Fibroblast of lung (primary cell): ENCODE measurements around the gene UCK1. TPM values are rescaled to one million over a fixed set of nuclear protein-coding genes. Genes with fewer than 3 reads are reported as not detected.

Experiments used
- DNase-seq, 2 donors: peaks; one replicate each; pipeline versions ENCODE4 v3.0.0 to v3.0.0-alpha.2; 2010; ENCODE audit warnings: low read depth in 2 of 2
- H2AFZ ChIP-seq: 2 replicates; pipeline ENCODE4 v1.5.1; 2012; ENCODE audit warnings: low read length, control low read depth, inconsistent platforms
- H3K27ac ChIP-seq: 2 replicates; pipeline ENCODE4 v1.5.1; 2011; ENCODE audit warnings: low read length, control low read depth; ENCODE audit not compliant: insufficient read depth
- H3K27me3 ChIP-seq: 2 replicates; pipeline ENCODE4 v1.5.1; 2011; ENCODE audit warnings: mild to moderate bottlenecking, low read length; ENCODE audit not compliant: control insufficient read depth, insufficient read depth
- H3K36me3 ChIP-seq: 2 replicates; pipeline ENCODE4 v1.5.1; 2011; ENCODE audit warnings: low read length; ENCODE audit not compliant: control insufficient read depth, insufficient read depth
- H3K4me1 ChIP-seq: 2 replicates; pipeline ENCODE4 v1.5.1; 2011; ENCODE audit warnings: low read length; ENCODE audit not compliant: control insufficient read depth, insufficient read depth; ENCODE audit errors: extremely low read depth
- H3K4me2 ChIP-seq: 2 replicates; pipeline ENCODE4 v1.5.1; 2011; ENCODE audit warnings: low read length, control low read depth; ENCODE audit not compliant: insufficient read depth; ENCODE audit errors: extremely low read depth
- H3K4me3 ChIP-seq, 4 experiments: fragments of 200-600 bp in 1 of 4; sonication (generic) in 1 of 4; replicated peaks in 1 of 4; 2 replicates each; pipeline ENCODE4 v1.5.1; 2011 to 2016; ENCODE audit warnings: low read length in 4 of 4, low read depth in 3 of 4, mild to moderate bottlenecking in 3 of 4, control low read depth in 2 of 4, inconsistent platforms in 1 of 4, mixed read lengths in 1 of 4; ENCODE audit not compliant: insufficient read depth in 1 of 4; ENCODE audit errors: control extremely low read depth in 1 of 4
- H3K79me2 ChIP-seq: 2 replicates; pipeline ENCODE4 v1.5.1; 2012; ENCODE audit warnings: mild to moderate bottlenecking, low read length, inconsistent platforms; ENCODE audit not compliant: control insufficient read depth, insufficient read depth
- H3K9ac ChIP-seq: 2 replicates; pipeline ENCODE4 v1.5.1; 2011; ENCODE audit warnings: mild to moderate bottlenecking, low read length, control low read depth; ENCODE audit not compliant: insufficient read depth
- H3K9me3 ChIP-seq: 2 replicates; pipeline ENCODE4 v1.5.1; 2012; ENCODE audit warnings: low read depth, low read length; ENCODE audit not compliant: control insufficient read depth, insufficient read depth
- H4K20me1 ChIP-seq: 2 replicates; pipeline ENCODE4 v1.5.1; 2011; ENCODE audit warnings: low read length; ENCODE audit not compliant: control insufficient read depth, insufficient read depth; ENCODE audit errors: extremely low read depth
- EZH2 ChIP-seq: IDR thresholded peaks from 2 replicates; pipeline ENCODE4 v1.5.1; 2012; ENCODE audit warnings: low read length, control low read depth, mild to moderate bottlenecking; ENCODE audit errors: missing control alignments
- polyA plus RNA-seq, 2 donors: library from polyadenylated mRNA; depleted of rRNA in 1 of 2; stranded (reverse) in 1 of 2; unstranded in 1 of 2; fragments of >200 nt; gene quantifications; 2 replicates each; pipeline ENCODE4 v1.2.1, GENCODE V29; 2011 to 2012; ENCODE audit warnings: missing spikeins in 1 of 2
- total RNA-seq: library from RNA; depleted of rRNA; stranded (reverse); fragments of >200 nt; gene quantifications from 2 replicates; pipeline ENCODE4 v1.2.1, GENCODE V29; 2014
- TF ChIP-seq, protein P1 (sequence below), 2 donors: IDR thresholded peaks in 1 of 2; conservative IDR thresholded peaks in 1 of 2; 1 replicate in 1 of 2; 2 replicates in 1 of 2; pipeline ENCODE4 v1.5.1; 2011 to 2012; ENCODE audit warnings: low read length in 2 of 2, control low read depth in 1 of 2, inconsistent platforms in 1 of 2, low read depth in 1 of 2, mild to moderate bottlenecking in 1 of 2

The UCK1 gene
- total and polyA plus RNA-seq, 2 donors (not counting 1 experiment from before 2014, with no cell fraction given), result 20.9 to 22.3 TPM

DNA sequence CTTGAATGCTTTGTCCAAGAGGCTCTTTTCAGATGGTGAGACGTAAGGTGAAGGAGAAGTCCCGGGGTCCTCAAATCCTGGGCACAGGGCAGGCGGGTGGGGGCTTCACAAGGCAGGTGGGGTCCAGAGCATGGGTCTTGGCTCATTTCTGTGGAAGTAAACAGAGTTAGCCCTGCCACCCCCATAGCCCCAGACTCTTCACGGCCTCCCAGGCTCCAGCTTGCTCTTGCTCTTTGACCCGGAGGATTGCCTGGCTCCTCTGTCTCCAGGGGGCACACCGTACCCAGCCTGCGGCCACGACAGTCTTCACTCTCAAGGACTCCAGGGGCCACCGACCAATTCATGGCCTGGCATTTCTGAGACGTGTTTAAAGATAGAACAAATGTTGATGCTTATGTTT lies 57.2 kb downstream of the UCK1 start:
- no peak overlapping the region for H3K27ac ChIP-seq
- H3K4me3 ChIP-seq, result no peak overlapping the region
- peaks cover 21% of the 10 kb centered on the region for H3K79me2 ChIP-seq
- peaks cover 44% of the 10 kb centered on the region for H3K36me3 ChIP-seq
- H3K4me1 ChIP-seq, result no peaks in the 10 kb centered on the region
- TF ChIP-seq, protein P1, sequence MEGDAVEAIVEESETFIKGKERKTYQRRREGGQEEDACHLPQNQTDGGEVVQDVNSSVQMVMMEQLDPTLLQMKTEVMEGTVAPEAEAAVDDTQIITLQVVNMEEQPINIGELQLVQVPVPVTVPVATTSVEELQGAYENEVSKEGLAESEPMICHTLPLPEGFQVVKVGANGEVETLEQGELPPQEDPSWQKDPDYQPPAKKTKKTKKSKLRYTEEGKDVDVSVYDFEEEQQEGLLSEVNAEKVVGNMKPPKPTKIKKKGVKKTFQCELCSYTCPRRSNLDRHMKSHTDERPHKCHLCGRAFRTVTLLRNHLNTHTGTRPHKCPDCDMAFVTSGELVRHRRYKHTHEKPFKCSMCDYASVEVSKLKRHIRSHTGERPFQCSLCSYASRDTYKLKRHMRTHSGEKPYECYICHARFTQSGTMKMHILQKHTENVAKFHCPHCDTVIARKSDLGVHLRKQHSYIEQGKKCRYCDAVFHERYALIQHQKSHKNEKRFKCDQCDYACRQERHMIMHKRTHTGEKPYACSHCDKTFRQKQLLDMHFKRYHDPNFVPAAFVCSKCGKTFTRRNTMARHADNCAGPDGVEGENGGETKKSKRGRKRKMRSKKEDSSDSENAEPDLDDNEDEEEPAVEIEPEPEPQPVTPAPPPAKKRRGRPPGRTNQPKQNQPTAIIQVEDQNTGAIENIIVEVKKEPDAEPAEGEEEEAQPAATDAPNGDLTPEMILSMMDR (conservative IDR thresholded peaks at IDR 0.05 in 1 of 2, IDR thresholded peaks at IDR 0.05 in 1 of 2; ENCODE audit: low read depth in 1 of 2, low read length in 2 of 2), result no peak
- TF ChIP-seq EZH2, result no peak
- H3K27me3 ChIP-seq, result no peaks in the 10 kb centered on the region
- H4K20me1 ChIP-seq, result no peaks in the 10 kb centered on the region
- H3K9me3 ChIP-seq, result no peaks in the 10 kb centered on the region
- H3K4me2 ChIP-seq, result no peak overlapping the region
- no peak overlapping the region for H2AFZ ChIP-seq
- no peak overlapping the region for H3K9ac ChIP-seq
- no peak for DNase-seq

Other genes starting within 250 kb of the UCK1 start
- gene PLPP7, start 241.5 kb downstream of the UCK1 start, total RNA-seq, result 8.2 and 9.4 TPM in 2 replicates
- 2.8 and 3.0 TPM in 2 replicates for gene PLPP7, start 241.5 kb downstream of the UCK1 start, polyA plus RNA-seq
- gene PRRC2B, start 137.2 kb downstream of the UCK1 start, total RNA-seq, result 51.4 and 66.4 TPM in 2 replicates
- gene PRRC2B, start 137.2 kb downstream of the UCK1 start, polyA plus RNA-seq, result 29.7 and 29.9 TPM in 2 replicates
- gene POMT1, start 28.3 kb downstream of the UCK1 start, total RNA-seq, result 24.9 and 36.7 TPM in 2 replicates
- 17.7 and 22.6 TPM in 2 replicates for gene POMT1, start 28.3 kb downstream of the UCK1 start, polyA plus RNA-seq
- not detected in 2 replicates for gene PRRT1B, start 14.3 kb upstream of the UCK1 start, total RNA-seq
- not detected in 2 replicates for gene PRRT1B, start 14.3 kb upstream of the UCK1 start, polyA plus RNA-seq
- gene RAPGEF1, start 208.8 kb upstream of the UCK1 start, total RNA-seq, result 27.5 and 42.8 TPM in 2 replicates
- 33.3 and 37.0 TPM in 2 replicates for gene RAPGEF1, start 208.8 kb upstream of the UCK1 start, polyA plus RNA-seq